Stimulated activated CD4-positive, alpha-beta T cell treated with anti-CD3 and anti-CD28 coated beads, Interleukin-12 subunit alpha, Interleukin-12 subunit beta, amount 100 ng/mL, for 4 hours (primary cell): ENCODE measurements around the gene NR2F1-AS1.

Experiments used
- DNase-seq: peaks from one replicate; pipeline ENCODE4 v3.0.0-alpha.2; 2020

The NR2F1-AS1 gene

DNA sequence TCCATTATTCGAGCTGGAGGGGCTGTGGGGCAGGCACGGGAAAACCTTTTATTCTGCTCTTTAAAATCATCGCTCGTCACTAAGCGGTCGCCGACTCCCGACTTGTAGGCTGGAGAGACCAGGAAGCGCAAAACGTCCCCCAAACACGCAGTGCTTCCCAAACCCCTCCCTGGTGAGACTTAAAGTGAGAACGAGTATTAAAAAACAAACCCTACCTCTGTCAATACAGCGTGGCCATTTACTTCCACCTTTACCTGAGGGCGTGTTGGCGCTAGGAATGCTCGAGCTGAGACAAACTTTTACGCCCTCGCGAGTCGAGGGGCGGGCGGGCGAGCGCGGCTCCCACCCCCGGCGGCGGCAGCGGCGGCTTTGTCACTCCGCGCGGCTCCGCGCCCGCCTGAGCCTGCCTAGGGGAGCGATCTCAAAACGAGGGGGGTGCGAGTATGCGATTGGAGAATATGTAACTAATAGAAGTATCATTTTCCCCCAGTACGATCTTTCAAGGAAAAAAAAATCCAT is at the start of gene NR2F1-AS1:
Gene NR2F1-AS1, minus strand, starts transcription at position 293 of the 519 bp plus-strand sequence.
- DNase-seq, result no peak

- no peak for DNase-seq
Observed at GRCh38 chr5:93626801-93627200, 45.8 kb upstream of the NR2F1-AS1 start.

- DNase-seq, result no peak
Observed at GRCh38 chr5:93623153-93623552, 42.1 kb upstream of the NR2F1-AS1 start.

GRCh38 chr5:93622240-93622885 is 41.3 kb upstream of the NR2F1-AS1 start:
- no peak for DNase-seq

DNA sequence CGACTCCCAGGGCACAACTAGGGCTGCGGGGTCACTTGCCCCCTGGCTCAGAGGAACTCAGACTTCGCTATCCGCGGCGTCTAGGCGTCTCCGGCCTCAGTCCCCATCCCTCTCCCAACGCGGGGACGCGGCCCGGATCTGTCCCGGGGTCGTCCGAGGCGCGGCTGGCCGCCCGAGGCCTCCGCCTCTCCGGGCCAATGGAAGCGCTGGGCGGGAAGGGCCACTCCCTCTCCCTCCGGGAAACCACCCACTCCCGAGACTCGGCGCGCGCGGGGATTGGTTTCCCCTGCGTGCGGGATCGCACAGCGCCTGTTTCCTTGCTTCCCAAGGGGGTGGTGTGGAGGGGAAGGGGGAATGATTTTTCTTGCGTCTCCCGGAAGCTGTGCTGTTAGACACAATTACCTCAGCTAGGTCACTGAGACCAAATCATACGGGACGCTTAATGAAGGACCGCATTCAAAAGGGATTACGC is 40.3 kb upstream of the NR2F1-AS1 start:
- DNase-seq, result no peak

- peak; percentile 45 for DNase-seq
Observed at GRCh38 chr5:93620487-93621326, 39.7 kb upstream of the NR2F1-AS1 start.

- DNase-seq, result no peak
Observed at GRCh38 chr5:93616538-93617174, 35.6 kb upstream of the NR2F1-AS1 start.

DNA sequence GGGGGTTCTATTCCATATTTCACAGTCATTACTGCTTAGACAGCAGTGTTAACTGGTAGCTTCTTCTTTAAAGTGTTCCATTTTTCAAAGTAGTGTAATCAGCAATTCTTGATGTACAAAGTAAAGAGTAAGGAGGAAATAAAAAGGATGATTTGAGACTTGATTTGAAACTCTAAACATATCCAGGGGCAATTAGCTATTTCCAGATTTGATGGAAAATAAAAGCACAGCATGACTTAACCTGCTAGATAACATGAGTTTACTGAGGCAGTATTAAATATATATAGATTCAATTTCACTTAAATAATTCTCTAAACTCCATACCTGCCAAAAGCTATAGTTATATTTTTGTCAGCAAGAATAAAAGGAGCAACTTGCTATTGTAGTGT is 31.8 kb upstream of the NR2F1-AS1 start:
- no peak for DNase-seq

- DNase-seq, result no peak
Observed at GRCh38 chr5:93611976-93612854, 31.2 kb upstream of the NR2F1-AS1 start.

DNA sequence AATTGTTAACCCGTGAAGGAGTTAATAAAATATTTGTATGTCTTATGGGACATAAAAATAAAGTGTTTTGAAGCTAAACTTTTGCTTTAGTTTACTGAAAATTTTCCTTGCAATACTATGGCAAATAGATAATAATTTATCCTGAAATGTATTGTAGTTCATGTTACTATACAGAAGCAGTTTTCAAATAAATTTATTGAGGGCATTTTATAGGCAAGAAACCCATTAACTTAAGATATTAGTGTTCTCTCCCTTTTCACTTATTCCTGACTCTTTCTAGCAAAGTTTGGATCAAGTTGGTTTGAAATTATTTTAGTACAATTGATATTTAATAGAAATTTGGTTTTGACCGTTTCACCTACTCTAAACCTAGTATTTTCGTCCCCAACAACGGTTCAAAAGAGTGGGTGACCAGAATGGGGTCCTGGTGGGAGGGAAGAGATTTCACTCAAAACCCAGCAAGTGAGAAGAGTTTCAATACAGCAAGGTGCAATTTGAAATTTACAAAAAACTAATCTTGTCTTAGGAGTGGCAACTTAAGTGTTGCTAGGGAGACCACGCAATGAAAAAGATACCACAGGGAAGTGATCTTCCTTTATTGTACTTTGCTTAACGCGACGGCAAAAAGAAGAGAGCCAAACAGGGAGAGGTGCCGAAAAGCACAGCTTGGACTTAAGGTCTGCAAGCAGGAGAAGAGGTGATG is 30.4 kb upstream of the NR2F1-AS1 start:
- DNase-seq, result no peak

- DNase-seq, result no peak
Observed at GRCh38 chr5:93610581-93611272, 29.7 kb upstream of the NR2F1-AS1 start.

GRCh38 chr5:93609762-93610161 is 28.7 kb upstream of the NR2F1-AS1 start:
- no peak for DNase-seq

DNA sequence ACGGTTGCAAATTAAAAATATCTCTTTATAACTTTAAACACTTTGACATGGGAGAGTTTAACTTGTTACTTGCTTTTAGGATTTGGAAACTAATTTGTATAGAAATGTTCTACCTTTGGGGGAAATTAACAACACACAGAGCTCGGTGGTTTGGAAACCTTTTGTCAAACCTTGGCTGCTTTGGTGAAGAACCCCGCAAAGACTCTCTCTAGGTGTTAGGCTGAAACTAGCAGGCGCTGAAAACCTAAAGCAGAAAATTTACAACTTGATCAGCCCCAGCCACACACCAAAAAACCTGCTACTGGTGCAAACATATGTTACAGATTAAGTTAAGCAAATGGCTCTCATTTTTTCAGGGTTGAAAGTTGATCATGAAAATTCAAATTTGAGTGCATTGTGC is 27.8 kb upstream of the NR2F1-AS1 start:
- DNase-seq, result no peak

DNA sequence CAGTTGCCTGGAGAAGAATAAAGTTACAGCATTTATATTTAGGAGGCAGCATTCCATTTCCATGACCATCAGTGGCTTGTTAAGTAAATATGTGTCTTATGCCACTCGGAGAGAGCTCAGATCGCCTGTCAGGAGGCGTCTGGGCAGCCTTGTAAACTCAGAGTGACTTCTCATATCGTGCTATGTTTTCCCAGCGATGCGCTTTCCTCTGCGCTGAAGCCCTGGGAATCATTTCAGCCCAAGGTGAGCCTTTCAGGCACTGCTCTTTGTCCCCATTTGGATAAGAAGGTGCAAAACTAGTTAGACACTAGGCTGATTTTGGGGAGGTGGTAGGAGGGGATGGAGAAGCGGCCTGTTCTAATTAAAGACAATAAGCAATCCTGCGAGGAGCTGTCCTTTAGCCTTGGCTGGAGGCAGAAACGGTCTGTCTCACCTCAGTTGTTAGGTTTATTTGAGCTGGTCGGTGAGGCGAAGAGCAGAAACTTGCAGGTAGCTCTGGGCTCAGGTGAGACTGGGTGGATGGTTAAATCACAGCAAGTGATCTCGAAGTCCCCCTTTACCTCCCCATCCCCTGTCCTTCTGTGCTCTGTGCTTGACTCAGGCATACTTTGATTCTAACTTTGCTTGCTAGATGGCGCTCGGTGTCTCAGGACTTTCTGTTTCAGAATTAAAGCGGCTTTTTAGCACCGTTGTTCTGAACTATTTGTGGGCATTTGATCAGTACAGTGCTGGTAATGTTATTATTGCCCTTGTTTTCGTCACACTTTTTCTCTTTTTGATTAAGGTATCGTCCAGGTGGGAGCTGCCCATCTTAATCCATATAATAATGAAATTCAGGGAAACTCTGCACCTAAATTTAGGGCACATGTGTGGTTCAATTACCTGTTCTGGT is 26.6 kb upstream of the NR2F1-AS1 start:
- no peak for DNase-seq

- no peak for DNase-seq
Observed at GRCh38 chr5:93606382-93606752, 25.3 kb upstream of the NR2F1-AS1 start.

DNA sequence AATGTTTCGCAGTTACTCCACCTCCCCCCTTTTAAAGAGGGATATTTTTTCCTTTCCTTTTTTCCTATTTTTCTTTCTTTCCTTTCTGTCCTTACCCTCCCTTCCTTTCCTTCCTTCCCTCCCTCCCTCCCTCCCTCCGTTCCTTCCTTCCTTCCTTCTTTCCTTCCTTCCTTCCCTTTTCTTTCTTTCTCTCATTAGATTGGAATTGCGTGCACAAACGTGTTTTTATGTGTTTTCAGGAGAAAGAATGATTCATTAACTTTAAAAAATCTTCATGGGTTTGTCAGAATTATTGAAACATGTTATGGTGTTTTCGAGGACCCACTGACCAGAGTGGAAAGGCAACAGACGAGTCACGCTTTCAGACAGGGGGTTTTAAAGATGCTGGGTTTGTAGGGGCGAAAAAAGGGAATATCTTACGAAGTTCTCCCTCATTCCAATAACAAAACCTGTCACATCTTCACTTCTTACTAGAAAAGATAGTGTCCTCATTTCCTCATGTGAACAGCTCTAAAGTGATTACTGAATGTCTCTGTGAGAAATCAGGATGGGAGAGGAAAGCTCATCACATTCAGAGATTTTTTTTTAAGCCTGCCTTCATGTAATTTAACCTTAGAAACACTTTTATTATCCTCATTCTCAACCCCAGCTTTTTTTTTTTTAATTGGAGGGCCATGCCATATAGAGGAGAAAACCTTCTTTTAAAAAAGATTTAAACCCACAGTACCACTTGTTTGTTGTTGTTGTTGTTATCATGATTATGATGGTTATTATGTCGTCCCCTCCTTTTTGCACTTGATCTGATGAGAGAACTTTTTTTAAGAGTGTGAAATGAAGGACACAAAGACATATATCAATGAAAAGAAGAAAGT is 23.9 kb upstream of the NR2F1-AS1 start:
- no peak for DNase-seq

DNA sequence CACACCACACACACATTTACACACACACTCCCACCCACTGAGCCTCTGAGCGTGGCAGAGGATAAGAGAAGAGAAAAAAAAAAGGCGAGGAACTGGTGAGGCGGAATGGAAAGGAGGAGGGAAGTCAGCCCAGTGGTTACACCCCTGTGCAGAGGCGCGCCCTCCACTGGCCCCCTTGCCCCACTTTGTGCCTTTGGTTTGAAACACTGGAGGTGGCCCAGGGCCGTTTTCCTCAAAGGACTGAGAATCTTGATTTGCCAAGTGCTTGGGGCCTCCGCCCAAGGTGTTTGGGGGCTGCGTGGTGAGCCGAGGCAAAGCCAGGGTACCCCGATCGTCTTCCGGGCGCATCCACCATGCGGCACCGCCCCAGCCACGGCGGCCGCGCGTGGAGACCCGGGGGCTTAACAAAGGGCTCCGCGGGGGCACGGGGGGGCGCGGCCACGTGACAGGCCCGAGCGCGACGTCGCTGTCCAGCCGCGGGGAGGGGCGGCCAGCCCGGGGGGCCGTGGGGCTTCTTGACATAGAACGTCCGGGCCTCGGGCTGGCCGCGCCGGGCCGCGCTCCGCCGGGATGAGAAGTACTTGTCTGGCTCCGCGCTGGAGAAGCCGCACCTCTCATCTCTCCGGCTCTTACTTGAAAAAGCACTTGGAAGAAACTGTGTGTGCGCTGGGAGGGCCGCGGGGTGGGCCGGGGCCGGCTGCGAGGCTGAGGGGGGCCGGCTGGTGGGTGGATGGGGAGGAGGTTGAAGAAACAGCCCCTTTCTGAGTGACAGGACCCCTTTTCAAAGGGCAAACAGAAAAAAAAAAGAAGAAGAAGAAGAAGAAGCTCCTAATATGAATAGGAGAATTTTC is 23.0 kb upstream of the NR2F1-AS1 start:
- DNase-seq, result no peak
